ENCODE measurements around the gene MOB3C.
"Not testable (repeated sequence)": the region's sequence is repeated elsewhere in the genome, so short reads cannot be mapped to it uniquely, and the experiment has no call there.

The MOB3C gene

GRCh38 chr1:46616277-46617107, at the start of gene MOB3C:
Gene MOB3C (minus strand): TSS chr1:46616811. CDS start chr1:46613321, 3,490 bp downstream.
- DNase-seq (ENCODE audit: low read depth): no peak
- peak within 1 kb of the TSS; percentile 73 for H3K4me3 ChIP-seq (ENCODE audit: low read length)
- no peak for TF ChIP-seq CTCF (conservative IDR thresholded peaks at IDR 0.05; ENCODE audit: low read depth, low read length)

GRCh38 chr1:46665983-46666382, 49.4 kb upstream of the MOB3C start:
- no peak for DNase-seq (ENCODE audit: low read depth)
- TF ChIP-seq CTCF (conservative IDR thresholded peaks at IDR 0.05; ENCODE audit: low read depth, low read length): no peak
- no peak overlapping the region for H3K4me3 ChIP-seq (ENCODE audit: low read length)

- not testable (repeated sequence) for DNase-seq (ENCODE audit: low read depth); H3K4me3 ChIP-seq (ENCODE audit: low read length)
Measured at GRCh38 chr1:46662919-46663318, 46.3 kb upstream of the MOB3C start.

GRCh38 chr1:46660116-46660515, 43.5 kb upstream of the MOB3C start:
- DNase-seq (ENCODE audit: low read depth); H3K4me3 ChIP-seq (ENCODE audit: low read length): not testable (repeated sequence)

- DNase-seq (ENCODE audit: low read depth): no peak
- H3K4me3 ChIP-seq (ENCODE audit: low read length): no peak overlapping the region
- TF ChIP-seq CTCF (conservative IDR thresholded peaks at IDR 0.05; ENCODE audit: low read depth, low read length): no peak
Measured at GRCh38 chr1:46659307-46659870, 42.8 kb upstream of the MOB3C start.

GRCh38 chr1:46657775-46658174, 41.2 kb upstream of the MOB3C start:
- DNase-seq (ENCODE audit: low read depth): no peak
- H3K4me3 ChIP-seq (ENCODE audit: low read length): no peak overlapping the region
- TF ChIP-seq CTCF (conservative IDR thresholded peaks at IDR 0.05; ENCODE audit: low read depth, low read length): no peak

- H3K4me3 ChIP-seq (ENCODE audit: low read length): no peak overlapping the region
- no peak for DNase-seq (ENCODE audit: low read depth)
- no peak for TF ChIP-seq CTCF (conservative IDR thresholded peaks at IDR 0.05; ENCODE audit: low read depth, low read length)
Measured at GRCh38 chr1:46656643-46657042, 40.0 kb upstream of the MOB3C start.

- no peak overlapping the region for H3K4me3 ChIP-seq (ENCODE audit: low read length)
- TF ChIP-seq CTCF (conservative IDR thresholded peaks at IDR 0.05; ENCODE audit: low read depth, low read length): no peak
- no peak for DNase-seq (ENCODE audit: low read depth)
Measured at GRCh38 chr1:46655848-46656247, 39.2 kb upstream of the MOB3C start.

- not testable (repeated sequence) for H3K4me3 ChIP-seq (ENCODE audit: low read length); DNase-seq (ENCODE audit: low read depth)
Measured at GRCh38 chr1:46654698-46655097, 38.1 kb upstream of the MOB3C start.

All from retinal pigment epithelial cell (primary cell).